Stimulated activated CD4-positive, alpha-beta T cell treated with anti-CD3 and anti-CD28 coated beads, Interleukin-1b, Interleukin-23, amount 100 ng/mL, for 4 hours (primary cell): ENCODE measurements around the gene FRMD4B.
"Not testable (repeated sequence)": the region's sequence is repeated elsewhere in the genome, so short reads cannot be mapped to it uniquely, and the experiment has no call there.

ENCODE experiments used
- DNase-seq, 2 donors: peaks; one replicate each; pipeline ENCODE4 v3.0.0-alpha.2; 2020; ENCODE audit warnings: low read depth in 2 of 2

Gene FRMD4B

GRCh38 chr3:69244039-69244438 is 141.8 kb downstream of the FRMD4B start:
- DNase-seq, result no peak

DNA sequence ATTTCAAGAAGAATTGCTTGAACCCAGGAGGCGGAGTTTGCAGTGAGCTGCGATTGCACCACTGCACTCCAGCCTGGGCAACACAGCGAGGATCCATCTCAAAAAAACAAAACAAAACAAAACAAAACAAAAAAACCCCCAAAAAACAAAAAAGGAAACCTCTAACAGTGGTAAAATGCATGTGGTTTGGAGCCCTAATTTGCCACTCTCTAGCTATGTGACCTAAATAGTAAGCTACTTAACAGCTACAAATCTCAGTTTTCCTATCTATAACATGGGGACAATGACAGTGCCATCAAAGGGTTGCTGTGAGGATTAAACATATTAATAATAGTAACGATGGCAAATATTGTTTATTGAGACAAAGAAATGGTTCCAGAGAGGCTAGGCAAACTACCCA is 144.1 kb downstream of the FRMD4B start:
- DNase-seq, result no peak

GRCh38 chr3:69240651-69241568 is 145.0 kb downstream of the FRMD4B start:
- DNase-seq, result no peak

DNA sequence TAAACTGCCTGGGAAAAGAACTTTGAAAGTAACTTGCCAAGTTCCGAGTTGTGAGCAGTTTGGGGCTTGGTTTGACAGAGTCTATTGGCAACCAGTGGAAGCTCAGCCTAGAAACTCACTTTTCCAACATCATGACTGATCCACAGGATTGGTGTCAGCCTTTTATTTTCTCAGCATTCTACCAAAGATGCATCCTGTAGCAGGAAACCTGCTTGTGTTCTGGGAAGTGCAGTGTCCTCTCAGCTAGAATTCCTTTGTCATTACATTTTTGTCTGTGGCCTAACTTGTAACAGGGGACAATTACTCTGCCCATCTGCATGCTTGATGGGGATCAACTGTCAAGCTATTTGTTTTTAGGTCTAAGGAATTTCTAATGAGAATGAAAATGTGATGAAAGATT is 146.8 kb downstream of the FRMD4B start:
- DNase-seq, result no peak

DNA sequence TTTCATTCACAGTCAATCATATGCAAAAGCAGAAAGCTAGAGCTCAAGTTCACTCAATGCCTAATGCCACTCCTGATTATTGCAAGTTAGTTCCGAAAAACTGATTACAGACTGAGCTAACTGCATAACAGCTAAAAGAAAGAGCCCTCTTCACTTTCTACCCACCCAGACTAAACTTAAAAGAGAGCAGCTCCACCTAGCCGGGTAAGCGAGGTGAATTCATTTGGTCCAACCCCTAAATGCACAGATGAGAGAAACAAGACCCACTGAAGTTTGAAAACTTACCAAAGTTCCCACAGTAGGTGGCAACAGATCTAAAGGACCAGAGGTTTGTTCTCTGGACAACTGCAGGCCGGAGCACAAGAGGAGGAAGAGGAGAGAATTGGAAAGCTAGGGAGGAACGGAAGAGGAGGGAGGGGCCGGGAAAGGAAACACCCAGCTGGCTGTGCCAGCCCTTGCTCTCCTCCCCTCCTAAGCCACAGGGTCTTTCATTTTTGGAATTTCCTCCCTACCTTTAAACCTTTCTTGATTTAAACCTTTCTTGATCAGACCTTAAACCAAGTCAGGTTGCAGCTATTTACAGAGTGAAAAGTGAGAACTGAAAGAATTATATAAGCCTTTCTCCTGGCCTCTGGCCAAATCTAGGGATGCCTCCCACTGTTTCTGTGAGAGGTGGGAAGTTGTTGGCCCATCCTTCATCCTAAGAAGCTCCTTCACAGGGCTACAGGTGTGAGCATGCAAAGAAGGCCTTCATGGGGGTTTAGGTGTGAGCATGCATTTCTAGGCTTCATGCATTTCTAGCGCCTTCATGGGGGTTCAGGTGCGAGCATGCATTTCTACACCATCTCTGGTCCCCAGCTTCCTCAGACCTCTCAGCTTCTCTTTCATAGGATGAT is 148.8 kb downstream of the FRMD4B start:
- no peak for DNase-seq

DNA sequence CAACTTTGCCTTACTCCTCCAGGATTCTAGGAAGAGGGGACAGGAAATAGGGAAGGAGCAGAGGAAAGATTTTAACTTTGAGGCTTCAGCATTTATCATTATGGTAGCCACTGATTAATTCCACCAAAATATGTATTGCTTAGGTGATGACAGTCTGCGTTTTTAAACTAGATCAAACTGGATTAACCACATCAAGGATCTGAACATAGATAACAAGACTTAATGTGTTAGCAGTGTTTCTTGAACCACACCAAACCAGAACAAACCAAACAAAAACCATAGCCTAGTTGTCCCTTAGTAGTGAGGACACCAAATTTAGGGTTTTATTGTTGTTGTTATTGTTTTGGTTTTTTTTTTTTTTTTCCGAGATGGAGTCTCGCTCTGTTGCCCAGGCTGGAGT is 150.0 kb downstream of the FRMD4B start:
- no peak for DNase-seq

- DNase-seq, result not testable (repeated sequence)
These were observed 150.7 kb downstream of the FRMD4B start for GRCh38 chr3:69235227-69235626.

- no peak for DNase-seq
These were observed 153.4 kb downstream of the FRMD4B start for GRCh38 chr3:69232482-69232881.

DNA sequence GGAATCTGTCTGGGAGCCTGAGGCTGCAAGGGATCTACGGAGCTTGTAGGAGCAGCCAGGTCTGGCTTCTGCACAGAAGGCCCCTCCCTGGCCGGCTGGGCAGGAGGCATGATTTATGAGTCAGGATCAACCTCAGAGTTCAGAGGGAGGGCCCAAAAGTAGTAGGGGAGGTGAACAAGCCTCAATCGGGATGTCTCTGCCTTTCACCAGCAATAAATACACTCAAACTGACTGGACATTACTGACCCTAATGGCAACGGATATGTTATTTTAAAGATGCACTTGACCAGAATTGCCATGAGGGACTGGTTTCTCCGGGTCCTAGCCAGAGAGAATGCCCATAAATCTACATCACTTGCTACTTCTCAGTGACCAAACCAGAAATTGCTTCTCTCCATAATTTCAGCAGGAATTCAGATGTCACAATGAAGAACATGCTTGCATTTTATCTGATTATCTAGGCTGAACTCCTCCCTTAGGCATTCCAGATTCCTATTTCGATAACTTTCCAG is 153.9 kb downstream of the FRMD4B start:
- DNase-seq, result no peak

- DNase-seq, result no peak
These were observed 159.8 kb downstream of the FRMD4B start for GRCh38 chr3:69226071-69226470.

- no peak for DNase-seq
These were observed 166.7 kb downstream of the FRMD4B start for GRCh38 chr3:69219101-69219708.

DNA sequence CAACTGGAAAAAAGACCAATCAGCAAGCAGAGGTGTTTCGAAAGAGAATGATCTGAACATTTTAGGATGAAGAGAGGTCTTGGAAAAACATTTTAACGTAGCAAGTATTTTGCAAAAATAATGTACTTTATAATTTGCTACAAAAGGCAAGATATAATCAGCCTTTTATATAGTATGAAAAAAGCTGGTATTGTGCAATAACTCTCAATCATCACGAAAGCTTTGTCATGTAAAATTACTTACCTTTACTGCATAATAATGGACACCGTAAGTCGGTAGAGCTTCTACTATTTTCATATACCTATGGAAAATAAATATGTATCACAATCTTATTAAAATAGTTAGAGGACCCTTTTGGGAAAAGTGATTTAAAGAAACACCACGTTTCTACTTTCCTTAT is 167.8 kb downstream of the FRMD4B start:
- DNase-seq, result no peak

- DNase-seq, result no peak
These were observed 168.9 kb downstream of the FRMD4B start for GRCh38 chr3:69216981-69217380.

DNA sequence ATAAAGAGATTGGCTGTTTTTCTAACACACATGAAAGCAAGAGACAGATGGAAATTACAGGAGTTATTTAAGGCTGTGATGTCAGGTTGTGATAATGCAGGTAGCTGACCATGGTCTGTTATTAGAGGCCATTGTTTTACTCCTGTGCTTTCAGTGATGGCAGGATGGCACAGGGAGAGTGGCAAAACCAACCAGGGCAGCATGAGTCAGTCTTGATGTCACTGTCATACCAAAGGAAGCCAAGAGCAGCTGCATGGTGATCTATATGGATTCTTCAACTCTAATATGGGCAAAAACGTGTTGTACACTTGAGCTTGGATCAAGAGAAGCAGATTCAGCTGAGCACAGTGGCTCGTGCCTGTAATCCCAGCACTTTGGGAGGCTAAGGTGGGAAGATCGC is 171.6 kb downstream of the FRMD4B start:
- DNase-seq, result no peak

GRCh38 chr3:69212411-69213160 is 173.3 kb downstream of the FRMD4B start:
- DNase-seq, result no peak

- DNase-seq, result no peak
These were observed 175.7 kb downstream of the FRMD4B start for GRCh38 chr3:69210068-69210730.

DNA sequence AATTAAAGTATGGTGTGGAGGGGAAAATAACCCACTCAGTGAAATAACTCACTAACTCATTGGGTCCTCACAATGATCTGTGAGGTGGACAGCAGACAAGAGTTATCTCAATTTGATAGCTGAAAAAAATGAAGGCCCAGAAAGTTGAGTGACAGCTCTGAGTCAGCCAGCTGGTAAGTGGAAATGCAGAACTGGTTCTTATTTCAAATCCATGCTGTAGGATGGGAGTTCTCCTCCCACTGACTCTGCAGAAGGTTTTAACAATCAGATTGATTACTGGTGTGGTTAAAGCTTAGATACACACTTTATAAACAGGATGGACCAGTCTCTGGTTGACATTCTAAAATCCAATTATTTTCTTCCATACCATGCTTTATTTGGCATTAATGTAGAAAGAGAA is 176.5 kb downstream of the FRMD4B start:
- DNase-seq, result no peak

DNA sequence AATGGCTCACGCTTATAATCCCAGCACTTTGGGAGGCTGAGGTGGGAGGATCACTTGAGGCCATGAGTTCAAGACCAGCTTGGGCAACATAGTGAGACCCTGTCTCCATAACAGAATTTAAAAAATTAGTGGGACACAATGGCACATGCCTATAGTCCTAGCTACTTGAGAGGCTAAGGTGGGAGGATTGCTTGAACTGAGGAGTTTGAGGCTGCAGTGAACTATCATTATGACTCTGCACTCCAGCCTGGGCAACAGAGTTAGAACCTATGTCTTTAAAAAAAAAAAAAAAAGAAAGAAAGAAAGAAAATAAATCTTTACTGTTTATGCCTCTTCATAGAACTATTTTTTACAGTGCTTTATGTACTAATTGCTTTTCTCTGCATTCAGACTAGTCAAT is 178.9 kb downstream of the FRMD4B start:
- DNase-seq, result no peak

- DNase-seq, result no peak
These were observed 180.5 kb downstream of the FRMD4B start for GRCh38 chr3:69205385-69205784.

GRCh38 chr3:69204315-69204957 is 181.5 kb downstream of the FRMD4B start:
- DNase-seq, result peak in 1 of 2 donors; percentile 30
